Hepatocyte (in vitro differentiated cells): ENCODE data around the gene STN1.

Experiments used
- EZH2 ChIP-seq: fragments of 200-600 bp; sonication (generic); IDR thresholded peaks from 2 replicates; pipeline ENCODE4 v1.6.1; 2016; ENCODE audit warnings: antibody characterized with exemption, mild to moderate bottlenecking, borderline replicate concordance
- EZH2phosphoT487 ChIP-seq: fragments of 200-600 bp; sonication (generic); IDR thresholded peaks from one replicate; pipeline ENCODE4 v1.6.1; 2018; ENCODE audit warnings: antibody characterized with exemption, mild to moderate bottlenecking, low read depth, moderate library complexity; ENCODE audit not compliant: unreplicated experiment, severe bottlenecking
- TF ChIP-seq, protein P1 (sequence below): fragments of 200-600 bp; sonication (generic); IDR thresholded peaks from 2 replicates; pipeline ENCODE4 v1.5.1; 2016; ENCODE audit warnings: antibody characterized with exemption, mild to moderate bottlenecking; ENCODE audit not compliant: poor library complexity

- TF ChIP-seq, protein P1, sequence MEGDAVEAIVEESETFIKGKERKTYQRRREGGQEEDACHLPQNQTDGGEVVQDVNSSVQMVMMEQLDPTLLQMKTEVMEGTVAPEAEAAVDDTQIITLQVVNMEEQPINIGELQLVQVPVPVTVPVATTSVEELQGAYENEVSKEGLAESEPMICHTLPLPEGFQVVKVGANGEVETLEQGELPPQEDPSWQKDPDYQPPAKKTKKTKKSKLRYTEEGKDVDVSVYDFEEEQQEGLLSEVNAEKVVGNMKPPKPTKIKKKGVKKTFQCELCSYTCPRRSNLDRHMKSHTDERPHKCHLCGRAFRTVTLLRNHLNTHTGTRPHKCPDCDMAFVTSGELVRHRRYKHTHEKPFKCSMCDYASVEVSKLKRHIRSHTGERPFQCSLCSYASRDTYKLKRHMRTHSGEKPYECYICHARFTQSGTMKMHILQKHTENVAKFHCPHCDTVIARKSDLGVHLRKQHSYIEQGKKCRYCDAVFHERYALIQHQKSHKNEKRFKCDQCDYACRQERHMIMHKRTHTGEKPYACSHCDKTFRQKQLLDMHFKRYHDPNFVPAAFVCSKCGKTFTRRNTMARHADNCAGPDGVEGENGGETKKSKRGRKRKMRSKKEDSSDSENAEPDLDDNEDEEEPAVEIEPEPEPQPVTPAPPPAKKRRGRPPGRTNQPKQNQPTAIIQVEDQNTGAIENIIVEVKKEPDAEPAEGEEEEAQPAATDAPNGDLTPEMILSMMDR: no peak
- TF ChIP-seq EZH2phosphoT487 (no peak), EZH2 (no peak)
Observed at GRCh38 chr10:103847346-103847745, 70.6 kb downstream of the STN1 start.
